NCI-H345 treated with DMSO at 0.1 percent for 48 hours (cell line): ENCODE data around the gene GOLGA8A.
"Not testable (repeated sequence)": the region's sequence is repeated elsewhere in the genome, so short reads cannot be mapped to it uniquely, and the experiment has no call there.

Experiments
- DNase-seq: peaks from one replicate; lab custom pipeline; 2025; ENCODE audit not compliant: unreplicated experiment; lab: John Stamatoyannopoulos, UW

Gene GOLGA8A

GRCh38 chr15:34418435-34418834 lies 19.2 kb downstream of the GOLGA8A start:
- DNase-seq, result not testable (repeated sequence)

GRCh38 chr15:34409511-34409910 lies 28.1 kb downstream of the GOLGA8A start:
- DNase-seq, result not testable (repeated sequence)

GRCh38 chr15:34408973-34409372 lies 28.6 kb downstream of the GOLGA8A start:
- DNase-seq, result not testable (repeated sequence)

GRCh38 chr15:34403899-34404298 lies 33.7 kb downstream of the GOLGA8A start:
- DNase-seq, result not testable (repeated sequence)

- not testable (repeated sequence) for DNase-seq
Observed at GRCh38 chr15:34403160-34403598, 34.4 kb downstream of the GOLGA8A start.

GRCh38 chr15:34397637-34398259 lies 39.9 kb downstream of the GOLGA8A start:
- not testable (repeated sequence) for DNase-seq

- not testable (repeated sequence) for DNase-seq
Observed at GRCh38 chr15:34392981-34393380, 44.6 kb downstream of the GOLGA8A start.

GRCh38 chr15:34389594-34390086 lies 48.0 kb downstream of the GOLGA8A start:
- not testable (repeated sequence) for DNase-seq
